Fibroblast of mammary gland (primary cell): ENCODE results near the gene LAPTM5.
A peak's percentile ranks its signal among the peaks of the same experiment; 100 is the strongest.

Experiments
- DNase-seq: peaks from one replicate; pipeline ENCODE4 v3.0.0-alpha.2; 2010; ENCODE audit warnings: low read depth
- H3K4me3 ChIP-seq: 2 replicates; pipeline ENCODE4 v1.5.1; 2011; ENCODE audit warnings: low read depth, mild to moderate bottlenecking, low read length, moderate library complexity; ENCODE audit not compliant: control insufficient read depth
- TF ChIP-seq, protein P1 (sequence below): conservative IDR thresholded peaks from 2 replicates; pipeline ENCODE4 v1.5.1; 2011; ENCODE audit warnings: low read depth, low read length, inconsistent platforms; ENCODE audit not compliant: control insufficient read depth, insufficient read depth

The LAPTM5 gene

DNA sequence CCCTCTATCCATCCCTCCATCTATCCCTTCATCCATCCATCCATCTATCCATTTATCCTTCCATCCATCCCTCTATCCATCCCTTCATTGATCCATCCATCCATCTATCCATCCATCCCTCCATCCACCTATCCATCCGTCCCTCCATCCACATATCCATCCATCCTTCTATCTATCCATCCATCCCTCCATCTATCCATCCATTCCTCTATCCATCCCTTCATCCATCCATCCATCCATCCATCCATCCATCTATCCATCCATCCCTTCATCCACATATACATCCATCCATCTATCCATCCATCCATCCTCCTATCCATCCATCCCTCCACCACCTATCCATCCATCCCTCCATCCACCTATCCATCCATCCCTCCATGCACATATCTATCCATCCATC is 57.8 kb downstream of the LAPTM5 start:
- TF ChIP-seq, protein P1, sequence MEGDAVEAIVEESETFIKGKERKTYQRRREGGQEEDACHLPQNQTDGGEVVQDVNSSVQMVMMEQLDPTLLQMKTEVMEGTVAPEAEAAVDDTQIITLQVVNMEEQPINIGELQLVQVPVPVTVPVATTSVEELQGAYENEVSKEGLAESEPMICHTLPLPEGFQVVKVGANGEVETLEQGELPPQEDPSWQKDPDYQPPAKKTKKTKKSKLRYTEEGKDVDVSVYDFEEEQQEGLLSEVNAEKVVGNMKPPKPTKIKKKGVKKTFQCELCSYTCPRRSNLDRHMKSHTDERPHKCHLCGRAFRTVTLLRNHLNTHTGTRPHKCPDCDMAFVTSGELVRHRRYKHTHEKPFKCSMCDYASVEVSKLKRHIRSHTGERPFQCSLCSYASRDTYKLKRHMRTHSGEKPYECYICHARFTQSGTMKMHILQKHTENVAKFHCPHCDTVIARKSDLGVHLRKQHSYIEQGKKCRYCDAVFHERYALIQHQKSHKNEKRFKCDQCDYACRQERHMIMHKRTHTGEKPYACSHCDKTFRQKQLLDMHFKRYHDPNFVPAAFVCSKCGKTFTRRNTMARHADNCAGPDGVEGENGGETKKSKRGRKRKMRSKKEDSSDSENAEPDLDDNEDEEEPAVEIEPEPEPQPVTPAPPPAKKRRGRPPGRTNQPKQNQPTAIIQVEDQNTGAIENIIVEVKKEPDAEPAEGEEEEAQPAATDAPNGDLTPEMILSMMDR: no peak
- DNase-seq: no peak
- H3K4me3 ChIP-seq: no peak overlapping the region

DNA sequence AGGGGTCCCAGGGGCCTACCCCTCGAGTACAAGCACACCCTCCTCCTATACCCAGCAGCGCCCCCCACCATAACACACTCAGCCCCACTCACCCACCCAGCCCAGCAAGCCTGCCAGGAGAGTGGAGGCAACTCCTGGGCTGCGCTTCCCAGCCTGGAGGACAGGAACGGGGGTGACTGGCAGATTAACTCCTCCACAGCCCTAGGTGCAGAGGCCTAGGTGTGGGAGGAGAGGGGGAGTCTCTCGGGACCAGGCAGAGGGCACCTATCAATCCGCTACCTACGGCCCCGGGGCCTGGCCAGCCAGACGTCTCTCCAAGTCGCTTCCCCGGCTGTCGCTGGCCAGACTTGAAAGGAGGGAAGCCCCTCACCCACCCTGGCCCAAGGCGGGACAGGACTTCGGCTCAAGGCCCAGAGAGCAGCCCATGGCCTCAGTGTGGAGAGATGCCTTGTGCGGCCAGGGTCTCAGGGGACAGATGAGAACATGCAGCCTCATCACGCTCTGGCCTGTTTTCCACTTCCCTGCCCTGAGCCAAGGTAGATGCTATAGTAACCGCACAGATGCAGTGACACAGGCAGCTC is 59.1 kb downstream of the LAPTM5 start:
- DNase-seq: peak; percentile 51
- no peak overlapping the region for H3K4me3 ChIP-seq
- TF ChIP-seq, protein P1: no peak

DNA sequence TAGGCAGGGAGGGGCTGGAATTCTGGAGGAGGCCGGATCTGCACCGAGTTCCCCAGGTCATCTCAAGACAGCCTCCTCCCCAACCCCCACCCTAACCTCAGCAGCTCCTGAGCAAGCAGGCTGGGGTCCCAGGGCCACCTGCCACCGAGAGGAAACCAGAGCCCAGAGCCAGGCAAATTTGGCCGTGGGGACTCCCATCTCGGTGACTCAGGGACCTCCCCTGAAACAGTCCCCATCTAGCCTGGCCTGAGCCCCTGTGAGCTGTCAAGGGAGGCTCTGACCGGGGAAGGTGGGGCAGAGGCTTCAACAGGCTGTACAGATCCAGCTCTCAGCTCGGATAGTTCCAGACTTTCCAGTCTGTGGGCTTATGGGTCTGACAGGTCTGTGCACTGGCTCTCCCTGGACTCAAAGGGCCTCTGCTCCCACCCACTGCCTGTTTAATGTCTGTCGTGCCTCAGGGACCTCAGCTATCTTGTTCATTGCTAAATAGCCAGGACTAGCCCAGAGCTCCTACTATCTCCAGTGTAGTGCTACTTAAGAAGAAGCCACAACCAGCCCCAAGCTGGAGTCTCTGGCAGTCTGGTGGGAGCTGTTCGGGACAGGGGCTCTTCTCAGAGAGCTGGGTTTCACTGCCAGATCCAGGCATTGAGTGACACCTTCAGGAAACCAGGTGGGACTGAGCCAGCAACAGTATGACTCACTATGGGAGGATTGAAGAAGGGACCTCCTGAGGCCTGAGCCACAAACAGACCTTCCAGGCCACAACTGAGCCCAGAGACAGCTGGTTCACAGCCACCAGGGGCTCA is 59.8 kb downstream of the LAPTM5 start:
- DNase-seq: peak; percentile 69
- TF ChIP-seq, protein P1: no peak
- no peak overlapping the region for H3K4me3 ChIP-seq

DNA sequence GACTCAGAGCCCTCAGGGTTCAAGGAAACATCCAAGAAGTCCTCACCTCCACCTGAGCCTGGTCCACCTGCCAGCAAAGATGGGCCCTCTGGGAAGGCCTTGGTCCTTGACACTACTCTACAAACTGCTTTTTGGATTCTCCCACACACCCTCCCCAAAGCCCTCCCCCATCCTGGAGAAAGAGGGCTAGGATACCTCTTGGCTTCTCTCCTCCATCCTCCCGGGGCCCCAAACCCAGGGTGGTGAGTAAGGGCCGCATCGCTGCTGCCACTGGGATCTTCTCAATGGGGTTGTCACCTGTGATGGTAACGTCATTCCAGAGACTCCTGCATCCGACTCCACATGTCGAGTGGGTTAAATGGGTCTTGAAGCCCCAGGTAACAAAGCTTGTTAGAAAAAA is 60.7 kb downstream of the LAPTM5 start:
- H3K4me3 ChIP-seq: no peak overlapping the region
- DNase-seq: no peak
- TF ChIP-seq, protein P1: no peak

DNA sequence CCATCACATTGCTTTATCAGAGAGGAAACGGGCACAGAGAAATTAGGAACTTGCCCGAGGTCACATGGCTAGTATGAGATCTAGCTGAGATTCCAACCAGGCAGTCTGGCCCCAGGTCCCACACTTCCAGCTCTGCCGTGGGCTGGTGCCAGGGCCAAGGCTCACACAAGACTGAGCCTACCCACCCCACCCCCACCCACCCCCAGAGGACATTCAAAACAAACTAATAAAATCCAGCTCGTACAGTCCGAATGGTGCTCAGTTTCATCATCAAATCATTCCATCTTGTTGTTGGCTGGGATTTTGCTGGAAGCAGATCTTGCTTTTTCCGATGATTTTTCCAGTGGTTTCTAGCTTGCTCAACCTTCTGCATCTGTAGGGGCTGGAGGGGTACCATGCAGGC is 62.1 kb downstream of the LAPTM5 start:
- TF ChIP-seq, protein P1: no peak
- H3K4me3 ChIP-seq: no peak overlapping the region
- DNase-seq: peak; percentile 47

DNA sequence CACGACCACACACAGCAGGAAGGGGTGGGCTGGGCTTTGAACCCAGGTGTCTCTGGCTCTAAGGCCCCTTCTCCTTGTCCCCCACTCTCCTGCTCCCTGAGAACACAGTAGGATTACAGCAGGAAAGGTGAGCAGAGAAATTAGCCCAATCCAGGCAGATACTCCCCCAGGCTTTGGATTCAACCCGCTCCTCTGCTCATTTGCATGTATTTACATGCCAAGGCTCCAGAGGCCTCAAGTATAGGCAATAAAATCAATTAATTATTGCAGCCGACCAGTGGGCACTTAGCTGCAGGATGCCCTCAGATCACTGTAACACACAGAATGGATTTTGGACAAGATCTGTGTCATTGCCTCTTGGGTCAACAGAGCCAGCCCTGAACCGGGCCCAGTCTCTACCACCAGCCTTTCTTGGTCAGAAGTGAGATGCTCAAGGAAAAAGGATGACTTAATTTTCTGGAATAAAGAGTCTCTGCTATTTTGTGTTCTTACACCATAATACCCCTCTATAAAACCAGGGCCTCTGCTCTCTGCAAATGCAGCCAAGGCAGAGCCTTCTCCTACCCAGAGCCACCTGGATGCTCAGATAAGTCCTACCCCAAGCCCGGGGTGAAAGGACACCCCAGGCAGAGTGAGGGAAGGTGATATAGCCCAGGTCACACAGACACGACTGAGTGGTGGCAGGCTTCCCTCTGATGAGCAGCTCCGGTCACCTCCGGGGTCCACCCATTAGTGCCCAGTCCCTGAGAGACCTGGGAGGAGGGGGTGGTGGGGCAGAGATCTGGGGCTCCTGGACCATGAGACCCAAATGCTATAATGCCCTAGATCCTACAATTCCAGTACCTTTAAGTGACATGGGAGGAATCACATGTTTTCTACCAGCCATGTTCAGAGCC is 63.0 kb downstream of the LAPTM5 start:
- H3K4me3 ChIP-seq: no peak overlapping the region
- DNase-seq: no peak
- TF ChIP-seq, protein P1: no peak
